ENCODE measurements around the gene NSRP1.
"Not testable (repeated sequence)": the region's sequence is repeated elsewhere in the genome, so short reads cannot be mapped to it uniquely, and the experiment has no call there.

The NSRP1 gene

GRCh38 chr17:30124273-30124796 is 7.7 kb downstream of the NSRP1 start:
- DNase-seq = no peak

- DNase-seq = no peak
These were observed 13.5 kb downstream of the NSRP1 start for GRCh38 chr17:30130121-30130520.

- no peak for DNase-seq
These were observed 16.0 kb downstream of the NSRP1 start for GRCh38 chr17:30132615-30133014.

DNA sequence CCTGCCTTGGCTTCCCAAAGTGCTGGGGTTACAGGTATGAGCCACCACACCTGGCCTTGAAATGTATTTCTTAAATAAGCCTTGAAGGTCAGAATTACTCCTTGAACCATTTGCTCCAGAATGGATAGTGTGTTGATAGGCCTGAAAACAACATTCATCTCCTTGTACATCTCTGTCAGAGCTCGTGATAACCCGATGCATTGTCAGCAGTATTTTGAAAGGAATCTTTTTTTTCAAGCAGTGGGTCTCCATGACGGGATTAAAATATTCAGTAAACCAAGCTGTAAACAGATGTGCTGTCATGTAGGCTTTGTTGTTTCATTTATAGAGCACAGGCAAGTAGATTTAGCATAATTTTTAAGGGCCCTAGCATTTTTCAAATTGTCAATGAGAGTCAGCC is 16.6 kb downstream of the NSRP1 start:
- DNase-seq = no peak

GRCh38 chr17:30134551-30134950 is 17.9 kb downstream of the NSRP1 start:
- DNase-seq = no peak

DNA sequence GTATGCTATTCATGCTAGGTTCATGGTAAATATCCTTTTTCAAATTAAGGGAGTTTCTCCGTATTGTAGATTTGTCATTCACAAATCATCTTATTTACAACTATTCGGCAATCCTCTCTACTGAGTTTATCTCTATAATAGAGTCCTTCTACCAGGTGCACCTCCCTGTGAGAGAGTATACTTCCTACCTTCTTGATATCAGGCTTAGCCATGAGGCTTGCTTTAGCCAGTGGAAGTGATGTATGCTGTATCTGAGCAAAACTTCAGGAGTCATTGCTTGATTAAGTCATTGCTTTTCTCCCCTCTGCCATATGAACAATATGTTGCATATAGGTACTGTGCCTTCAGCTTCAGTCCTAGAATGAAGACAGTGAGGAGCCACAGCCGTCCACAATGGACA is 20.5 kb downstream of the NSRP1 start:
- no peak for DNase-seq

DNA sequence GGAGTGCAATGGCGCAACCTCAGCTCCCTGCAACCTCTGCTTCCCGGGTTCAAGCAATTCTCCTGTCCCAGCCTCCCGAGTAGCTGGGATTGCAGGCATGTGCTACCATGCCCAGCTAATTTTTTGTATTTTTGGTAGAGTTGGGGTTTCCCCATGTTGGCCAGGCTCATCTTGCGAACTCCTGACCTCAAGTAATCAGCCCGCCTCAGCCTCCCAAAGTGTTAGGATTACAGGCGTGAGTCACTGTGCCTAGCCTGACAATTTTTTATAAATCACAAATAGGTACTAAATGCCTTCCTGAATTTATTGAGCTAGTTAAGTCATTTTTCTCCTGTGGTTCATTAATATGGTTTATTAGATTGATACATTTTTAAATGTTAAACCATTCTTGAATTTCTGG is 31.2 kb downstream of the NSRP1 start:
- DNase-seq = not testable (repeated sequence)

- DNase-seq = no peak
These were observed 31.8 kb downstream of the NSRP1 start for GRCh38 chr17:30148376-30148775.

- no peak for DNase-seq
These were observed 34.9 kb downstream of the NSRP1 start for GRCh38 chr17:30151471-30151870.

DNA sequence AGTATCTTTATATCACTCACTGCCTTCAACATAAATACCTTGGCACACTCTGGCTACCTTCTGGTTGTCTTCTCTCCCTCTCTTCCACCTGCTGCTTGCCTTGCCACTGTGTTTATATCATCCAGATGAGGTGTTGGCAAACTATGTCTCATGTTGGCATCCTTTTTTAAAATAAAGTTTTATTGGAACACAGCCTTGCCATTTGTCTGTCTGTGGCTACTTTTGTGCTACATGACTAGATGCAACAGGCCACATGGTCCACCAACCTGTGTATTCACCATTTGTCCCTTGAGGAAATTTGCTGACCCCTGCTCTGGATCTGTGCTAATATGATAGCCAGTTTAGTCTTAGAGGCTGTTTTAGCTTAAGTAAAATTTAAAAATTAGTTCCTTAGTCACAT is 36.8 kb downstream of the NSRP1 start:
- DNase-seq = no peak

DNA sequence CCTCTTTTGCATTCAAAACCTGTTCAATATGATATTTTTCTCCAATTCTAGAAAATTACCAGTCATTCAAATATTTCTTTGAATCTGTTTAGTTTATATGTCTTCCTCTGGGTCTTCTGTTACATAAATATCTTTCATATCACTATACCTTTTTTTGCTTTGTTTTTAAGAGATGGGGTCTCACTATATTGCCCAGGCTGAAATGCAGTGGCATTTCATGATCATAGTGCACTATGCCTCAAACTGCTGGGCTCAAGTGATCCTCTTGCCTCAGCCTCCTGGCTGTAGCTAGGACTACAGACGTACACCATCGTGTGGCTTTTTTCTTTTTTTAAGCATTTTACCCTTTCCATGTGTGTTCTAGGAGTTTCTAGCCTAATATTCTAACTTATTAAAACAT is 38.8 kb downstream of the NSRP1 start:
- DNase-seq = no peak

- no peak for DNase-seq
These were observed 42.4 kb downstream of the NSRP1 start for GRCh38 chr17:30158896-30159625.

DNA sequence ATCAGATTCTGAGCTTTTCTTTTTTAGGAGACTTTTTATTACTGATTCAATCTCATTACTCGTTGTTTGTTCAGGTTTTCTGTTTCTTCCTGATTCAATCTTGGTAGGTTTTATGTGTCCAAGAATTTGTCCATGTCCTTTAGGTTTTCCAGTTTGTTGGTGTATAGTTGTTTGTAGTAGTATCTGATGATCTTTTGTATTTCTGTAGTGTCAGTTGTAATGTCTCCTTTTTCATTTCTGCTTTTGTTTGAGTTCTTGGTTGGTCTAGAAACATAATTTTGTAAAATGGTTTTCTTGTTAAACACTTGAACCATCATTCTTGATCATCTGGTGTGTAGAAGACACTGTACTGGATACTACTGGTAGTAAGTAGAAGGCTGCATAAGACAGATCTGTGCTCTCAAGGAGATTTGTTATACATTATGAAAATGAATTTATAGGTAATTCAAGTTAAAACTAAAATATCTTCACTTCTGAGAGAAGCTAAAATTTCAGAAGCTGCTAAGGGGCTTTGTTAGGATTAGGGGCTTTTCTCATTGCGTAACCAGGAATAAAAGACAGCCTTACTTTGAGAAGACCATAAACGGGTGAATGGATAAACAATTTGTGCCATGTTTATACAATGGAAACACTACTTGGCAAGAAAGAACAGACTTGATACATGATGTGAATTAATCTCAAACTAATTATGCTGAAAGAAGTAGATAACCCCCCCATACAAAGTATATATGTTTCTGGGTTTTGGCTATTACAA is 44.0 kb downstream of the NSRP1 start:
- no peak for DNase-seq

- no peak for DNase-seq
These were observed 45.0 kb downstream of the NSRP1 start for GRCh38 chr17:30161601-30162000.

GRCh38 chr17:30164531-30164930 is 47.9 kb downstream of the NSRP1 start:
- no peak for DNase-seq

DNA sequence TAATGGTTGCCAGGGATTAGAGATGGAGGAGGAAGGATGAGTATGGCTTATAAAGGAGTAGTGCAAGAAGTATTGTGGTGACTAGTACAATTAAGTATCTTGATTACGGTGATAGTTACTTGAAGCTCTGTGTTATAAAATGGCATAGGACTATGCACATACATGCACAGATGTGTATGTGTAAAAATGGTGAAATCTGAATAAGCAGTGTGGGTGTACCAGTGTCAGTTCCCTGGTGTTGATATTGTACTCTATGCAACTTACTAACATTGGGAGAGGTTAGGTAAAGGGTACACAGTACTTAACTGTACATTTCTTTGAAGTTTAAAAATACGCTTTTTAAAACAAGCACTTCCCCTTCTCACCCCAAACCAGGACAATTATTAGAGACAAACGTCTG is 48.5 kb downstream of the NSRP1 start:
- DNase-seq = no peak

GRCh38 chr17:30165960-30166359 is 49.3 kb downstream of the NSRP1 start:
- DNase-seq = no peak

GRCh38 chr17:30170415-30170987 is 53.9 kb downstream of the NSRP1 start:
- no peak for DNase-seq

GRCh38 chr17:30172560-30172959 is 55.9 kb downstream of the NSRP1 start:
- DNase-seq = no peak

DNA sequence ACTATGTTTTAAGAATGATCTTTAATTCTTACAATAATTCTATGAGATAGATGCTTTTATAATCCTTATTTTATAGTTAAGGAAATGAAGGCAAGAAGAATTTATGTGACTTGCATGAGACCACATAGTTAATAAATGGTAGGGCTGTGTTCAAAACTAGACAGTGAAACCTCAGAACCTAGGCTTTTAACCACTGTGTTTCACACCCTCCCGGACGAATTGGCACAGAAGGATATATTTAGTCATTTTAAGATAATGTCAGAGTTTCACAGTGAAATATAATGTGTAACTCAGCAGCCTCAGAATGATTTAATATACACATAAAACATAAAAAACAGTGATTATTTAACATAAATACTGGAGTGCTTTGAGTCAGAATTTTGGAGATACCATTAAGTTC is 57.0 kb downstream of the NSRP1 start:
- no peak for DNase-seq

DNA sequence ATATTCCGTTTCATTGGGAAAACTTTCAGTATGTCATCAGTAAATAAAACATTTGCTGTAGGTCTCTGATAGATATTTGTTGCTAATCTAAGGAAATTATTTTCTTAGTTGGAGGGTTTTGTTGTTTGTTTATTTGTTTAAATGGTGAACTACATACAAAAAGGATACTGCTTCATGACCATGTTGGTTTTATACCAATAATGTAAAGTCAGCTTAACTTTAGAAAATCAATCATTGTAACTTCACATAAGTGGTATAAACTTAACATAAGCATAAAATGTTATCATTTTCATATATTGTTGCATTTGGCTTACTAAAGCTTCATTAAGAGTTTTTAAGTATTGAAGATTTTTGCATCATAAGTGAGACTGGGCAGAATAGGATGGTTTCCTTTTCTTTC is 57.9 kb downstream of the NSRP1 start:
- DNase-seq = no peak

DNA sequence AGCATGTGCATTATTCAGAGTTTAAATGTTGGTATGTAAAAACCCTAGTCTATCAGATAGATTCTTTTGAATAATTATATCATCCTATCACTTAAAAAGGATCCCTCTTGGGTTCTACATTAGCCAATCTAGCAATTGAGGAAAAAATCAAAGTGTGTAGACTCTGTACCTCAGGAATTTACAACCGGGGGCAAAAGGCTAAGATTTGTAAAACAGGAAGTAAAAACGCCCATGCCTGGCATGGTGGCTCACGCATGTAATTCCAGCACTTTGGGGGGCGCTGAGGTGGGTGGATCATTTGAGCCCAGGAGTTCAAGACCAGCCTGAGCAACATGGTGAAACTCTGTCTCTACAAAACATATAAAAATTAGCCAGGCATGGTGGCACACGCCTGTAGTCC is 60.2 kb downstream of the NSRP1 start:
- DNase-seq = no peak

DNA sequence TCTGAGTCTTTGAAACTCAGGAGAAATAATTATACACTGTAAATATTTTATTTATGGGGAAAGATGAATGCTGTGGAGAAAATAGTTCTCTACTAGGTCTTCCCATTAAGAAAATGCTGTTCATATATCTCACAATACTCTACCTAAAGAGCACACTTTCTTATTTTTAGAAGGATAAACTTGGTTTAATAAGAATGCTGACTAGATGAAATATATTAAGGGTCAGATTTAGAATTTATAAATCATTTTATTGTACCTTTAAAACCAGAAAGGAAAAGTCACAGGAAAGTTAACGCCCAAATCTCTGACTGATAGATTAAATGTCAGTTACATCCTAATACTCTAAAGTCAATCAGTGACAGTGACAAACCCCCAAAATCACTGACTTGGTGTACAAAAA is 70.1 kb downstream of the NSRP1 start:
- DNase-seq = no peak

- no peak for DNase-seq
These were observed 71.0 kb downstream of the NSRP1 start for GRCh38 chr17:30187573-30187972.

All from stimulated activated CD4-positive, alpha-beta T cell treated with anti-CD3 and anti-CD28 coated beads, Interleukin-12 subunit alpha, Interleukin-12 subunit beta, amount 100 ng/mL, for 4 hours (primary cell).